GM18499 (cell line): ENCODE data around the gene TESPA1.

ENCODE experiments used
- ATAC-seq: cut with Tn5 transposase; IDR thresholded peaks from one replicate; pipeline ENCODE4 v1.9.1; 2021; ENCODE audit warnings: moderate number of reproducible peaks; ENCODE audit not compliant: insufficient read depth, unreplicated experiment

The TESPA1 gene, protein sequence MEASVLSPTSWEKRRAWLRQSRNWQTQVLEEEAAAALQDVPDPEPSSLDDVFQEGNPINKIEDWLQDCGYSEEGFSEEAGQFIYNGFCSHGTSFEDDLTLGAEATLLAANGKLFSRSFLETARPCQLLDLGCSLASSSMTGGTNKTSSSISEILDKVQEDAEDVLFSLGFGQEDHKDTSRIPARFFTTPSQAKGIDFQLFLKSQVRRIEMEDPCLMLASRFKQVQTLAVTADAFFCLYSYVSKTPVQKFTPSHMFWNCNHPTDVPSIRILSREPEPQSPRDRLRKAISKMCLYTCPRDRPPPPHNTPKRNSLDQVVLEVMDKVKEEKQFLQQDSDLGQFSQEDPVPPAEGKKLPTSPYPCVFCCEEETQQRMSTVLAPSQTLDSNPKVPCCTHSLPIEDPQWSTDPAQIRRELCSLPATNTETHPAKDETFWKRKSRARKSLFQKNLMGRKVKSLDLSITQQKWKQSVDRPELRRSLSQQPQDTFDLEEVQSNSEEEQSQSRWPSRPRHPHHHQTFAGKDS

DNA sequence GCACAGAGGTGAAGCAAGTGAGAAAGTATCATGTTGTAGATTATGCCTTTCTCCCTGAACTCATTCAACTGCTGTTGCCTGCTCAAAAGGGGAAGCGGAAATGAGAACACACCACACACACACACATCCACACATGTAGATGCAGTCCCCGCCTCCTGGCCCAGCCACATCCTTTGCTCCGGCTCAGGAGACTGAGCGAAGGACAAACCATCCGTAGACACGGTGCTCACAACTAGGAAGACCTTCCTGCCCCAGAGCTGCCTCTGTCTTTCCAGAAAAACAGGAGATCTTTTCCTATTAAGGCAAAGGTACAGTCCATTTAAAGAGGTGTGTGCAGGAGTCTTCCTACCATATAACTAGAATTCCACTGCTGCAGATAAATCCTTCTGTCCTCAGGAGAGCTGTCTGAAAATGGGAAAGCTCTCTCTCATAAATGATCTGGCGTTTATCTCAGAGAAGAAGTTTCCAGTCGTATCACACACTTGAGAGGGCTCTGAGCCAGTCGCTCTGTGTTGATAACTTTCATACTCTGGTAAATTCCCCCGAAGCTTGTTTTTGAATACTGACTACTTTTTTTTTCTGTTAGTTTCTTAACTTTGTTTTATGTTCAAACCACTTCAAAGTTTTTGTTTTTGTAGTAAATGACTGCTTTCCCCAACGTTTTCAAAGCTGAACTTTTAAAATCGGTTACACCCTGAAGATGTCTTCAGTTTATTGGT is at the start of gene TESPA1:
Gene TESPA1, minus strand, starts transcription at position 105 of the 719 bp plus-strand sequence. CDS start 10,200 bp downstream, outside the sequence.
- ATAC-seq, result peak; percentile 82

DNA sequence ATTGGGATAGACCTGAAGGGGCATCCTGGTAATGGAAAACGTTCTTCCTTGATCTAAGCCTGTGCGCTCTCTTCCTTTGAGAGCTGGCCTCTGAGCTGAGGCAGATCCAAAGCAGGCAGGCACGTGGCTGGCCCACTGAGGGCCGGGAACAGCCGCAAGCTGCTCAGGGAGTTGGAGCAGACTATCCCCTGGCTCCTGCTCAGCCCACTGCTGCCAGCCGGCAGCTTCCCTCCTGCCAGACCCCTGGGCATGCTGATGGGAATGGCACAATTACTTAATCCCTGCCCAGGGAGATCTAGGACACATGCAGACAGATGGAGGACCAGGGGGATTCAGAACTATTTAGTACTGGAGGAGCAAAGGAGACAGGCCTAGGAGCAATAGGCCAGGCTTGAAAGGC is 49.7 kb upstream of the TESPA1 start:
- ATAC-seq, result no peak

DNA sequence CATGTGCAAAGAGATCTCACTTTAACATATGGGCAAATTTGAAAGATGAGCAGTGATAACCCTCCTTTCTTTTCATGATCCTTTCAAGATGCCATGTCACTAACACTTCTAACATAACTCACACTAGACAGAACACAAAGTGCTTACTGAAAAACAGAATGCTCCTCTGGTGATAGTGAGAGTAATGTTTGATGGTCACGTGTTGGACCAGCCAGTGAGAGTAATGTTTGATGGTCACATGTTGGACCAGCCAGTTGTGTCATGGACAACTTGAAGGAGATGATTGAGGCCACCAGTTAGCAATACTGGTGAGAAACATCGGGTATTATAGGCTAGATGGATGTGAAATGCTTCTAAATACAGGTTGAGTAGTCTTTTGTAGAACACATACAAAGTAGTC is 40.9 kb upstream of the TESPA1 start:
- no peak for ATAC-seq

DNA sequence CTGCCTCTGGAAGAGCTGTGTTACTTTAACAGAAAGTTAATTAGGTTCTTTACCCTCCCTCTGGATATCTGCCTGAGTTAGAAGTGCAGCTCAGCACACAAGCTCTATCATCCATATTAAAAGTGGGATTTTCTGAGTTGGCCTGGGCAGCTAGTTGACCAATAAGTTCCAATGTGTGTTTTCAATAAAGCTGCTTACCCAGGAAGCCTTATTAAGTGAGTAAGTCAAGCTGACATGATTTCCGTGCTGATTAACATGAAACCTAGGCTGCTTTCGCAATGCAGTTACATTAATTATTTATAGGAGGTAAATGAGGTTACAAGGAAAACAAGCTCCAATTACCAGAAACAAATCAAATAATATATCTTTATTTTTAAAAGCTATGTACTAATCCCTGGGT is 40.0 kb upstream of the TESPA1 start:
- ATAC-seq, result no peak

DNA sequence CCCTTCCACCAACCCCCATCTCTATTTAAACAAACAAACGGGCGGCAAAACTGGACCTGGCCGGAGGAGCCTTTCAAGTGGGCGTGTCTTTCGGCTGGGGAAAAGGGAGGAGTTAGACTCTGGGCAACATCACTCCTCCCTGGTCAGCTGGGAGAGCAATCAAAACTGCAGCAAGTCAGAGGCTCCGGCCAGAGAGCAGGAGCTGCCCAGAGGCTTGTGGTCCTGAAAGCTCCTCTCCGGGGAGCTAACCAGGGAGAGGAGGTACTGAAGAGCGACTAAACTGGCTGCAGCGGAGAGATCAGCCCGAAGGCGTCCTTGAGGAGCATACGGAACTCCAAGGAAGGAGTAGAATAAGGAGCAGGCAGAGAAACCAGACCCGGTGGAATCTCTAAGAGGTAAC is 35.2 kb upstream of the TESPA1 start, which contains the start of gene NEUROD4:
Gene NEUROD4, plus strand, starts transcription at position 191 of the 400 bp plus-strand sequence. CDS start 6,466 bp downstream, outside the sequence.
- ATAC-seq, result no peak

DNA sequence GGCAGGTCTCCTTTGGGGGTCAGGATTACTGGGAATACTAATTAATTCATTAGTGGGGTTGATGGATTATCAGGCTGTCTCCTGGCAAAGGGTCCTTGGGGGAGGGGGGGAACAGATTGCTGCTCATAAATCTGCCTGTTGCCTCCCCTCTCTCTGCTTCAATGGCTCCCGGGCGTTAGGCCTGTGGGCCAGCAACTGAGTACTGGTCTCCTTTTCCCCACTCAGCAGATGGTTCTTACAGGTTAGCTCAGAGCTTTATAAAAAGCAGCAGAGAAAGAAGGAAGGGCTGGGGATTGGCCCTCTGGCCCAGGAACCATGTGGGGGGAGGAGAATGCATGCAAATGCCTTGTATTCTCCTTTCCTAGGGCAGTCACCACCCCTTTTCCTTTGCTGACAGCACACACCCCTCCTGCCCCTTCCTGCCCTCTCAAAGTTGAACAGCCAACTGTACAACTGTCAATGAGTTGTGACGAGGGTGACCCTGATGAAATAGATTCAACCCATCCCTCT is 32.9 kb upstream of the TESPA1 start:
- no peak for ATAC-seq

DNA sequence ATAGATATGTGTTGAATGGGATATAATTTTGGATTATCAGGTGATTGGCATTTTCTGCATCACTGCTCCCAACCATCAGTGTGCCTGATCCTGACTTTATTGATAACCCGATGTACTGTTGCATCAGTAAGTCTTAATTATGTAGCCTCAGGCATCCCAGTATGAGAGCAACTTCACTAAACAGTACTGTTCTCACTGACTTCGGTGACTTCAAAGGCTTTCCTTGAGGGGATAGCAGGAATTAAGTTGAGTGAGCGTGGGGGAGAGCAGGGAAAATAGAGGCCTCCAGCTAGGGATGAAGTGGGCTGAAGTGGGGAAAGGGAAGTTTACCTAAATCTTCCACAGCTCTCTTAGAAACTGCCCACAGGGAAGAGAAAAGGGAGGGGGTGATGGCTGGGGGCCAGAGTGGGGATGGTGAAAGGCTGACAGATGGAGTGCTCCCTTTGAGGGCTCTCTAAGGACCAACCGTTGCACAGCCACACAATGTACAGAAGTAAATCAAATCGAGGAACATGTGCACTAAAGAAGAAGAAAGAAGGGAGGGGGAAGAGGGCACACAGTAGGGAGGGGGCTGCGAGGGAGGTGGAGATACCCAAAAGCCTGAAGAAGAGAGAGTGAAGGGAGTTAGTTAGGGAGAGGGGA is 24.5 kb upstream of the TESPA1 start:
- ATAC-seq, result no peak

DNA sequence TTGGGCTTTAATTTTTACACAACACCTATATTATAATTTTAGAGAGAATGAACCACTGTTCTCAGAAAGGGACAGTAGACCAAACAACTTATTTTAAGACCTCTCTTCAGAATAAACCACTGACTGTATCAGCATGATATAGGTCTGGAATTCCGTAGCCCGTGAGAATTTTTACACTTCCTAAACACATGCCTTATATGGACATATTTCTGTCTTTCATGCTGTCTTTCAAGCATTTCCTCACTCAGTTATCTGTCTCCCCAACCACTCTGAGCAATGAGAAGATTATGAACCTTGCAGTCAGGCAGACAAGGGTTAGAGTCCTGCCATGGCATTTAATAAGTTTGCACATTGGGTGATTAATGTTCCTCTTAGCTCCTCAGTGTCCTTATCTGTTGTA is 17.8 kb upstream of the TESPA1 start:
- no peak for ATAC-seq

DNA sequence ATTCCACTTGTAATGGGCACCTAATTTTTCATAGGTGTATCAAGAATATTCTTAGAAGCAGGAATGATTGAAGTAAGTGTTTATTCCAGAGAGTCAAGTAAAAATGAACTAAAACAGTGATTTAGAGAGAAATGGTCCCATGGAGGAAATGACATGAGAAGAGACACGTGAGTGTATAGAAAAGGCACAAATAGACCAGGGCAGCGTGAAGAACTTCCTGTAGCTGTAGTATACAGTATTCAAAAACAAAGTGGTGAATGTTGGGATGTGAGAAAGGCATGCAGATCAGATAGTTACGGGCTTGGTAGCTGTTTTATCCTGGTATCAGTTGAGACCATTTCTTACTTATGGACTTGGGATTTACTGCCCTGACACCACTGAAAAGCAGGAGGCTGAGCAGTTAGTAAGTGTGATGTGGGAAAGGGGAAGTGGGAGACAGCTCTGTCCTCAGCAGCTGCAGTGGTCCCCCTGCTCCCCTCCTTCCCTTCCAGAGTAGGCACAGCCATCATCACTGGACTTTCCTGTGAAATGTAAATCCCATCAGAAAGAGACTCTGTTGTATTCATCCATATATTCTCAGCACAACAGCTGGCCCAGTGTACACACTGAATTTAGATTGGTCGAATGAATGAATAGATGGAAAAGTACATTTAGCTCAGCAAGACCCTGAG is 16.8 kb upstream of the TESPA1 start:
- no peak for ATAC-seq

DNA sequence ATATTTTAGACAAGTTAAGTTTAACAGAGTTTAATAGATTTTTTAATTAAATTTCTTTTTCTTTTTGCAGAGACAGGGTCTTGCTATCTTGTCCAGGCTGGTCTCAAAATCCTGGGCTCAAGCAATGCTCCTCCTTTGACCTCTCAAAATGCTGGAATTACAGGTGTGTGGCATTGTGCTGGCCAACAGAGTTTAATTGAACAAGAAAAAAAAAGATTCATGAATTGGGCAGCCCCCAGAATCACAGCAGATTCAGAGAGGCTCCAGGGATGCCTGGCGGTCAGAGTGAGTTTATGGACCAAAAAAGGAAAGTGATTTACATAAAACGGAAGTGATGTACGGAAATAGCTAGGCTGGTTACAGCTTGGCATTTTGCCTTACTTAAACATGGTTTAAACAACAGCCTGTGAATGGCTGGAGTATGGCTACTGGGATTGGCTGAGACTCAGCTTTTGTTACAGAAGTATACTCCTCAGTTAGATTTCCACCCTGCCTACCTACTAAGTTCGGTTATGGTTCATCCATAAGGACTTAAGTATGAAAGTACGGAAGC is 14.5 kb upstream of the TESPA1 start:
- no peak for ATAC-seq

DNA sequence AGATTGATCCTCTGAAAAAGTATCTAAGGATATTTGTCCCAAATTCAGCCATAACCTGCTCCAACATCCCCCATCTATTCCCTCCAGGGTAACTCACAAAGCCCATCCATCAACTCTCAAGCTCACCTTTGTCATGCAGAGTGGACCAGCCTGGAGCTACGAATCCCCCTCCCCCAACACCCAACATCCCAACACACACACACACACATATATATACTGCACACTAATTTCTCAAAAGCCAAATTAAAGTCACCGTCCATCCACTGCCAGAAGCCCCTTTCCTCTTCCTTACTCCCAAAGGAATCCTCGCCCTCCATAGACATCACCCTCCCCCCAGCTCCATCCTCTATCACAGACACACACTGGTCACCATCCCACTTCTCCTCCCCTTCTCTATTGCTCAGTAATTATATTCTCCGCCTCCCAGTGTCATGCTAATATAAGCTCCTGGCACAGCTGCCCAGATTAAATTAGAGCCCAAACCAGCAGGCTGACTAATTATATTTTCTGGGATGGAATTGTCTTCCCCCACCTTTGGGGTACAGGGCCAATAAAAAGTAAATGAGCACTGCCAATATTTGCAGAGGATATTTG is 13.5 kb upstream of the TESPA1 start:
- no peak for ATAC-seq

DNA sequence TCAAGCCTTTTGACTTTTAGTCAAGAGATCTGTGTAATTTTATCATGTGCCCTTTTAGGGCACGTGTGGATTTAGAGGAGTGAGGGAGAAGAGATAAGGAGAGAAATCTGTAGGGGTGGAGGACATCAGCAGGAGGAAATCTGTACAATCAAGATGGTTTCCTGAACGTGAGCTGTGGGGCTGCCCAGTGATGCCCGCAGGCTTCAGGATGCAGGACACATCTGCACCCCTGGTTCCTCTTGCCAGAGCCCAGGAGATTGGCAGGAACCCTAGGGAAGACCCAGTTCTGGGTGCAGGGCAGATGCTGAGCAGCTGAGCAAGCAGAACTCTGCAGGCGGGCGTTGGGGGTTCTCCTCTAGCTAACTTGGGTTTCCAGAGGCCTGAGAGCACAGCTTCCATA is 11.6 kb upstream of the TESPA1 start:
- no peak for ATAC-seq

DNA sequence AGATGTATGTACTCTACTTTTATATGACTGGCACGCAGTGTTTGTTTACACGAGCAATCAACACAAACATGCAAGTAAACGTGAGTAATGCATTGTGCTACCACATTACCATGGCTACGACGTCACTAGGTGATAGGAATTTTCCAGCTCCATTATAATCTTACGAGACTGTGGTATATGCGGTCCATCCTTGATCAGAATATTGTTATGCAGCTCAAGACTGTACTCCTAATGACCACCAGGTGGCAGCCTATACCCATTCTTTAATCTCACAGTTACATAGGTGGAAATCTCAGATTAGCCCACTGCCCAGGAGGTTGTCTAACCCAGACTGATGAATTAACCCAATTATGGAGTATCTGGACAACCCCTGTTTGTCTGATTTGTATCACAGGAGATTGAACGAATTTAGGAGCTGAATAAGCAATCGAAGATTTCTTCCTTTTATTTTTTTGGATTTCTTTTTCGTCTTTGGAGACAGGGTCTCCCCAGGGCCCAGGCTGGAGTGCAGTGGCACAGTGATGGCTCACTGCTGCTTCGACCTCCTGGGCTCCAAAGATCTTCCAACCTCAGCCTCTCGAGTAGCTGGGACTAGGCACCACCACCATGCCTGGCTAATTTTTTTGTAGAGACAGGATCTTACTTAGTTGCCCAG is 8.7 kb upstream of the TESPA1 start:
- ATAC-seq, result no peak

DNA sequence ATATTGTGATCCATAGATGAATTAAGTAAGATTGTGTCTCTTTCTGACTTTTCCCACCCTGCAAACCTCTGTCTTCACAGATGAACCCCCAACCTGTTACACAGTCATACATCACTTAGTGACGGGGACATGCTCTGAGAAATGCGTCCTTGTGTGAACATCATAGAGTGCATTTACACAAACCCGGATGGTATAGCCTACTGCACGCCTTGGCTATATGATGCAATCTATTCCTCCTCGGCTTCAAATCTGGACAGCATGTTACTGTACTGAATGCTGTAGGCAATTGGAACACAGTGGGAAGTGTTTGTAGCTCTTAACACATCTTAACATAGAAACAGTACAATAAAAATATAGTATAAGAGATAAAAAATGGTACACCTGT is 7.4 kb upstream of the TESPA1 start:
- peak; percentile 37 for ATAC-seq

DNA sequence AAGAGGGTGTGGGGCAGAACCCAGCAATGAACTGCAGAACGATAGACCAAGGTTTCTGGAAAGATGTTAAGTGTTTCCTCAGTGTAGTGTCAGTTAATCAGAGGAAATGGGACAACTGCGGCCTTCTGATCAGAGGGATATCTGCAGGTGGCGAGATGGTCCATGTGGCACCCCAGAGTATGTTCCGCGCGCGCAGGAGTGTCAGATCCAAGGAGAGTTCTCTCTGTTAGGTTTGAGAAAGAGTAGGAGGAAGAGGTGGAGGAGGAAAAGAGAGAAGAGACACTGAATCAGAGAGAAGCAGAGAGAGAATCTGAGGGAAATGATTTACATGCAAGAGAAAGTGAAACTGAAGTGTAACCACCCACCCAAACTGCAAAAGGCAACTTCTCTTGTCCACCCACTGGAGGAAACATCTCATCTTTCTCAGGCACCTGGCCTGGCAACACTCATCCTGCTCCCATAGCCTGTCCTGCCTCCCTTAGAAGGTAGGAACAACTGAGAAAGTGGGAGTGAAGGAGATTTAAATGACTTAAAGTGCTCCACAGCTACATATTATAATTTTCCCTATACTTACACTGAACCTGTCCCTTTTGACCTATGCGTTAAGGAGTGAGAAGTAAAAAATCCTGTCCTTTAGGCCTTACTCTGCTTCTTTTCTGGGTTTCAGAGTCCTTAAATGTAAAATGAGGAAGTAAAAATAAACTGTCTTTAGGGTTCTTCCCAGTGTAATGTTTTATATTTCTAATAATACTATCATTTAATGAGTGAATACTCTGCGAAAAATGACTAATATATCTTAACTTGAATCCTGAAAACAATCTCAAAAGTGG is 6.8 kb upstream of the TESPA1 start:
- peak; percentile 41 for ATAC-seq

DNA sequence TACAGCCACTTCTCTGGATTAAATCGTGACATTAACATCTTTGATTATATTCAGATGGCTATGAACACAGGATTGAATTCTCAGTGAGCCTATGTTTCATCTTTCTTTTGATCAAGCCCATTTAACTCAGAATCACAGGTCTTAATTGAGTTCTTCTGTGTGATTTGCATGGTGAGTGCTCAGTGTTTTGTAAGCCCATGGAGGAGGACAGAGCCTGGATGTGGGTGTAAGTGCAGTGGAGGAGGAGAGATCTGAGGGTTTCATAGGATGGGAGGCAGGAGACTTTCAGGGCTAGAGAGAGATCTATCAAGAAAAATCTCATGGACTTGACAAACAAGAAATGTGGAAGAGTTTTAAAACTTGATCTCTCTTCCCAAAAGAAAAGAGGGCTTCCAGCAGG is 5.3 kb upstream of the TESPA1 start:
- ATAC-seq, result no peak

DNA sequence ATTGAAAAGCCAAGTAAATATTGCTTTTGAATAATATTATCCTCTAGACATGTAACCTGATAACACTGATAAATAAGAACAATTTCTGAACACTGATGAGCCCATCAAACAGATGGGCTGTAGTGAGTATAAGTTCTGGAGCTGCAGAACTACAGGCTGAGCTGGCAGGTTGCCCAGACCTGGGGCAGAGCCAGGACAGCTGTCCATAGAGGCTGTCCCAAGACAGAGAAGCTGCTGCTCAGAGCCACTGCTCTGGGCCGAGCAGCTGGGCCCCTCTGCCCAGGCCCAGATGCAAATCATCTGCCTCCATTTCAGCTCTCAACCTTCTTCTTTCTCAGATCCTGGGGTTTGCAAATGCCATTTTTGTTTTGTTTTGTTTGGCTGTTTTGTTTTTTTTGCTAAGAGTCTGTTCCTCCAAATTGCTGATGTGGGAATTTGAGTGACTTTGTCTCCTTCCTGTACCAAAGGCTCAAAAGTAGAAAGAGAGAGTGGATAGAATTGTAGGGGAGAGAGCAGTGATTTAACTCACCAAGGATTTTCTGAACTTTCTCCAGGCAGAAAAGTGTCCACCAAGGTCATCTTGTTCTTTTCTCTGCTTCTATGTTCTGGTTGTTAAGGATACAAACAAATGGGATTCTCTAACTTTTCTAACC is 4.0 kb upstream of the TESPA1 start:
- no peak for ATAC-seq
